Spleen (tissue), 7 donors: ENCODE results near the gene CCR9.

Experiments
- POLR2A ChIP-seq, 3 donors: fragments of 450-650 bp; IDR thresholded peaks; one replicate each; pipeline ENCODE4 v1.5.1; 2017; ENCODE audit warnings: antibody characterized with exemption in 3 of 3, mild to moderate bottlenecking in 1 of 3
- TF ChIP-seq, protein P1 (sequence below), 11 experiments: fragments of 200-600 bp in 7 of 11; fragments of 450-650 bp in 4 of 11; sonication (generic) in 4 of 11; IDR thresholded peaks in 8 of 11; conservative IDR thresholded peaks in 3 of 11; 1 replicate in 7 of 11; 2 replicates in 4 of 11; pipeline versions ENCODE4 v1.4.0 to v1.8.0; 2016 to 2021; ENCODE audit warnings: antibody characterized with exemption in 11 of 11, inconsistent platforms in 4 of 11, mild to moderate bottlenecking in 1 of 11
- donor health status: DM: no; HTN: no; CAD: no; lungs with moderate emphysema.
- donor health status: DM: no; HTN: no; CAD: no.
- donor health status: DM: no; HTN: no; CAD: no.

DNA sequence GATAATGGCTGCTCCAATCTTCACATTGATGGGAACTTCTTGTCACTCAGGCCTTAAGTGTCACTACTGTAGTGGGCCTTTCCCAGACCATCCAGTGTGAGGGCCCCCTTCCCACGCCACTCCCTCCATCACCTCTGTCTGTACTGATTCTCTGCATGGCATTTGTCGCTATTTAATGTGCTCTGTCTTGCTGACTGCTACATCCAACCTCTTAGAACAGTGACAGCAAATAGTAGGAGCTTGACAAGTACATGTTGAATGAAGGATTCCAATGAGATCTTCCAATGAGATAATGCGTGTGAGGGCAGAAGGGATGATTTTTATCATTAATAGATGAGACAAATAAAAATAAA, 5.6 kb upstream of the CCR9 start:
- TF ChIP-seq POLR2A (IDR thresholded peaks at IDR 0.05), result no peak
- TF ChIP-seq, protein P1, sequence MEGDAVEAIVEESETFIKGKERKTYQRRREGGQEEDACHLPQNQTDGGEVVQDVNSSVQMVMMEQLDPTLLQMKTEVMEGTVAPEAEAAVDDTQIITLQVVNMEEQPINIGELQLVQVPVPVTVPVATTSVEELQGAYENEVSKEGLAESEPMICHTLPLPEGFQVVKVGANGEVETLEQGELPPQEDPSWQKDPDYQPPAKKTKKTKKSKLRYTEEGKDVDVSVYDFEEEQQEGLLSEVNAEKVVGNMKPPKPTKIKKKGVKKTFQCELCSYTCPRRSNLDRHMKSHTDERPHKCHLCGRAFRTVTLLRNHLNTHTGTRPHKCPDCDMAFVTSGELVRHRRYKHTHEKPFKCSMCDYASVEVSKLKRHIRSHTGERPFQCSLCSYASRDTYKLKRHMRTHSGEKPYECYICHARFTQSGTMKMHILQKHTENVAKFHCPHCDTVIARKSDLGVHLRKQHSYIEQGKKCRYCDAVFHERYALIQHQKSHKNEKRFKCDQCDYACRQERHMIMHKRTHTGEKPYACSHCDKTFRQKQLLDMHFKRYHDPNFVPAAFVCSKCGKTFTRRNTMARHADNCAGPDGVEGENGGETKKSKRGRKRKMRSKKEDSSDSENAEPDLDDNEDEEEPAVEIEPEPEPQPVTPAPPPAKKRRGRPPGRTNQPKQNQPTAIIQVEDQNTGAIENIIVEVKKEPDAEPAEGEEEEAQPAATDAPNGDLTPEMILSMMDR (IDR thresholded peaks at IDR 0.05 in 8 of 11, conservative IDR thresholded peaks at IDR 0.05 in 3 of 11), result no peak
